Activated CD8-positive, alpha-beta memory T cell treated with anti-CD3 and anti-CD28 coated beads for 24 hours (primary cell): Measurements from ENCODE around the gene PDZD7.

Source experiments
- DNase-seq: peaks from one replicate; pipeline ENCODE4 v3.0.0-alpha.2; 2020

The PDZD7 gene

DNA sequence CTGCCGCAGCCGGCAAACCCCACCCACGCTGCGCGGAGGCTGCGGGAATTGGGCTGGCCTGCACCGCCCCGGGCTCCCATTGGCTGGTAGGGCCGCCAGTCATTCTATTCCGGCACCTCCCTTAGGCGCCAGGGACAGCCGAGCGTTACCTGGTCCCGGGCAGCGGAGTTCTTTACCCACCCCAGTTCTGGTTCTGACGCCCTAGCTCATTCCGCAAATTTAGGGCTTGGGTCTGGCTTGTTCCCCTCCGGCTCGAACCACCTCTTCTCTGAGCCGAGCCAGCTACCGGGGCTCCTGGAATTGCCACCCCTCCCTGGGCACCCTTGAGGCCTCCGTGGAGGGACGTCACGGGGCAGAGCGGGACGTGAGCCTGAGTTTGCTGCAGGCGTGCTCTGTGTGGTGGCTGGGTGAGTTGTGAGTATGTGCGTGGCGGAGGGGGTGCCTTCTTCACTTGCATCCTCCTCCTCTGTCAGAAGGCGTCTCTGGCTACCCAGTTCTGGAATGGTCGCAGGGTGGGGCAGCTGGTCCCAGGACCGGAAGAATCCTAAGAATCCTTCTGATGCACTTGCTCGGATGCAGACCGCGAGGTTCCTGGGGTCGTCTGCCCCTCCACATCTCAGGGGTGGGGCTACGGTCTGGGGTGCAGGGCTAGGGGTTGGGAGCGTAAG is at the start of gene PDZD7, which contains the start of gene SFXN3:
PDZD7 (minus strand) TSS at position 2 of the 668 bp plus-strand sequence. CDS start 910 bp downstream, outside the sequence.
SFXN3 (plus strand) TSS at position 107 of the 668 bp plus-strand sequence. CDS start 3,461 bp downstream, outside the sequence.
- DNase-seq: peak; percentile 99

DNA sequence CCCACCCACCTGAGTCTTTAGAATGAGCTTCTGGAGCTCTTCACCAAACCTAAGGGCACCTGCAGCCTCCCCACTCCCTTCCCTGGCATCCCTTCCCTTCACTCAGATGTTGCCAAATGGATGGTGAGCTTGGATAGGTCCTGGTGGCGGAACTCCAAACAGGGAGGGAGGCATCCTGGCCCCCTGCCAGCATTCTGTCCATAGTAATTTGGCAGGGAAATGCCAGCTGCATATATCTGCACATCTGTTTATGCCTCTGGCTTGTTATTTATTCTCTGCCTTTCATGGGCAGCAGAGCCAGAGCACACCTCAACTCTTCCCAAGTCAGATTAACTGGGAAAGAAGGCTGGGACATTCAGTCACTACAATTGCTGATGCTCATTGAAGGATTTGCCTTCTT is 48.9 kb upstream of the PDZD7 start:
- DNase-seq: no peak

DNA sequence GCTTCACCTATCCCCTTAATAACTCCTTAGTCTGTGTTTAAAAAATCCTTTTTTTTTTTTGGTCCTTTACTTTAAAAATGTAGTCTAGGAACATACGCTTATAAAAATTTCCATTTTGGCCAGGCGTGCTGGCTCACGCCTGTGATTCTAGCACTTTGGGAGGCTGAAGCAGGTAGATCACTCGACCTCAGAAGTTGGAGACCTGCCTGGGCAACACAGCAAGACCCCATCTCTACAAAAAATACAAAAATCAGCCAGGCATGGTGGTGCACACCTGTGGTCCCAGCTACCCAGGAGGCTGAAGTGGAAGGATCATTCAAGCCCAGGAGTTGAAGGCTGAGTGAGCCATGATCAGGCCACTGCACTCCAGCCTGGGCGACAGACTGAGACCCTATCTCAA is 45.7 kb upstream of the PDZD7 start:
- DNase-seq: no peak

DNA sequence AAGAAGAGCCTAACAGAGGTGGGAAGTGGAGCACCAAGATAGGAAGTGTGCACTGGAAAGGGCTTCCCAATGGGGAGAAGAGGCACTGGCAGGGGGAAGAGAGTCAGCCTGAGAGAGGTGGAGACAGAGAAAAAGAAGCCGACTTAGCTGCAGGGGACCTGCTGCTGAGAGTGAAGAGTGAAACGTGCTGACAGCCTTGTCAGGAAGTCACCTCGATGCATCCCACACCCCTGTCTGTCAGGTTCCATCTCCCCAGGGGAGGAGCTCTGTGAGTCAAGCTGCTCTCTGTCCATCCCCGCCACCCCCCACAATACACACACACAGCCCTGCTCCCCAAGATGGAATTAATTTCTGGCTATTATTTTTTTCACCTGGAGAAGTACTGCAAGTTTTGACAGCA is 44.8 kb upstream of the PDZD7 start:
- DNase-seq: no peak

DNA sequence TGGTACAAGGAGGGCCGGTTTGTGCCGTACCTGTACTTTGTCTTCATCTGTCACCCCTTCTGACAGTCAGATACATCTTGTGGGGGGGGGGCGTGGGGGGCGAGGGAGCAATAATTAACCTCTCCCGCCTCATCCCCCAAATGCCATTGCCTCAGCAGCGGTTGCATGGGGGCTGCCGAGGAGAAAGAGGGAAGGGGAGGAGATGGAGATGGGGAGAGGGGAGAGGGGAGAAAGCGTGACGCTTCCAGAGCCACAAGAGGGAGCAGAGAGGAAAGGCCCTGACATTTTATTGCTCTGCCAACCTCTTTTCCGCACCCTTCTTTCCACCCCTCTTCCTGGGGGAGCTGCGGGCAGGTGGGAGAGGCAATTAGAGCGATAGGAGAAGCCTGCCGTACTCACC is 42.7 kb upstream of the PDZD7 start:
- DNase-seq: no peak

DNA sequence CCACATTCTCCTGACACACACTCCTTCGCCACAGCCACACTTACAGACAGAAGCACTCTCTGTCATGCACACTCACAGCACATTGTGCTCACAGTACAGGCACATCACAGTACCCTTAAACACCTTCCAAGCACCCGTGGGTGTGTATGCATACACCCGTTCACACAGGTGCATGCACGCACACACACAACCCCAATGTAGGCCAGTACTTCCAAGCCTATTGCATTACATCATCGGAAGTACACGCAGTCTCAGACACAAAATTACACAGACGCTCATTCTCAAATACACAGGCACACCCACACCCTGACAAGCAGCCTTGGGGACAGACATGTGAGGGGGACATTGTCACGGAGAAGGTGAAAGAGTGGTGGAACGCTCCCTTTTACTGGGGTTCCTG is 42.0 kb upstream of the PDZD7 start:
- no peak for DNase-seq

DNA sequence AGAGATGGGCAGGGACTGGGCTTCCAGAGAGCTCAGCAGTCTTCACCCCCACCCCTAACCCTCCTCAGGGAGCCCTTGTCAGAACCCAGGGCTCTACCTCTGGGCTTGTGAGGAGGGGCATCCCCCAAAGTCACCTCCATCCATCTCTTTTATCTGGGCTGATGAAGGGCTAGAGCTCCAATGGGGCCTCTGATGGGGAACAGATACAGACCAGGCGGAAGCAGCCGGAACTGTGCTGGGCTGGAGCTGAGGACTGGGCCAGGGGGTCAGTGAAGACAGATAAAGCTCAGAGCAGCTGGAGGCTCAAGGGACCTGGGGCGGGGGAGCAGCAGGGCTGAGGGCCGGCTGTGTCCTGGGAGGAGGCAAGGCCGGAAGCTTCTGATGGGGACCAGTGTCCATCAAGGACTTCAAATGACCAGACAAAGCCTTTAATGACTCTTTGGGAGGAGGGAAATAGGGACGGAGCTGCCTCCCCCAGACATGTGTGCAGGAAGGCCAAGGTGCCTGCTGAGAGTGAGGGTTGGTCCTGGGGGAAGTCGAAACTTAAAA is 41.0 kb upstream of the PDZD7 start:
- no peak for DNase-seq

DNA sequence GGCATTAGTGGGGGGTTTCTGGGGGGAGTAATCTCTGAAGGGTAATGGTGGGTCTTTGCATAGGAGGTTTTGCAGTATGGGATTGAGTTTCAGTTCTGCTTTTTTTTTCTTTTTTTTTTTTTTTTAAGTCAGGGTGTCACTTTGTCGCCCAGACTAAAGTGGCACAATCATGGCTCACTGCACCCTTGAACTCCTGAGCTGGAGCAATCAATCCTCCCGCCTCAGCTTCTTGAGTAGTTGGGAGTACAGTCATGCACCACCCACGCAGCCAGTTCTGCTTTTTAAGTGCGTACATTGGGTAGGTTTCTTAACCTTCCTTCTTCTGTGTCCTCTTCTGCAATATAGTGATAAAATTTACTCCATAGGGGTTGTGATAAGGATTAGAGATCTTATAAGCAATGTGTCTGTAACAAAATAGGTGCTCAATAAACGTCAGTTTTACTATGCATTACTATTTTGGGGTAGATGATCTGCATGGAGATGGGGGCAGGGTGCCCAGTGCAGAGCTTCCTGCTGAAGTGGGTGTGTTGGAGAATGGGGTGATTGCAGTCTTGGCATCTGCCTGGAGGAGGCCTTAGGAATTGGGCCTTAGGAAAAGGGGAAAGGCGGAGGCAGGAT is 40.4 kb upstream of the PDZD7 start:
- DNase-seq: no peak

DNA sequence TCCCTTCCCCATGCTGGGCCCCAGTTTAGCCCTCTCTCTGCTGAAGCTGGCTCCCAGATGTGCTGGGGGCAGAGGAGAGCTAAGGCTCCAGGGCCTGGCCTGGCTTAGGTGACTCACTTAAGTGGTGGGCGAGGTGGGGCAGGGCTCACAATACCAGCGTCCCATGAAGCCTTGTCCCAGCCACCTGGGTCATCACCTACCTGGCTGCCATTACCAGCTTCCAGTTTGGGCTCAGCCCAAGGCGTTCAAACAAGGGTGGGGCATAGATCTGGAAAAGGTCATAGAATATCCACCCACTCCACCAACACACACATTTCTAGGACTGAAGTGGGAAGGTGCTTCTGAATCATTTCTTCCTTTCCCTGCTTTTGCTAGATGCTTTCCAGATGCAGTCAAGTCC is 39.2 kb upstream of the PDZD7 start:
- no peak for DNase-seq

DNA sequence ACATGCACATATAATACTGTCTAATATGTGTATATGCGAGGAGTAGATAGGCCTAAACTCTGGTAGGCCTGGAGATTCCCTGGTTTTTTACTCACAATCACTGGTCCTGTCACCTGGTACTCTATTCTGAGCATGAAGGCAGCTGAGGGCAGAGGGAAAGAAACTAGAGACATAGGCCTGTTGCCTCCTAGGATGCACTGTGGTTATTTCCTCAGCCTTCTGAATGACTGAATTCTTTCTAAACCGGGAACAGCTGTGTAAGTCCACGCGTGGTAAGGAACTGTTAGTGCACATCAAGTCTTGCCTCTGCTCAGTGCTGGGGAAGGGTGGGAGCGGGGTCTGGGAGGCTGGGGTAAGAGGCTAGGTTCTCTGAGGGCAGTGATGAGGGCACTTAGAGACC is 38.5 kb upstream of the PDZD7 start:
- DNase-seq: no peak

DNA sequence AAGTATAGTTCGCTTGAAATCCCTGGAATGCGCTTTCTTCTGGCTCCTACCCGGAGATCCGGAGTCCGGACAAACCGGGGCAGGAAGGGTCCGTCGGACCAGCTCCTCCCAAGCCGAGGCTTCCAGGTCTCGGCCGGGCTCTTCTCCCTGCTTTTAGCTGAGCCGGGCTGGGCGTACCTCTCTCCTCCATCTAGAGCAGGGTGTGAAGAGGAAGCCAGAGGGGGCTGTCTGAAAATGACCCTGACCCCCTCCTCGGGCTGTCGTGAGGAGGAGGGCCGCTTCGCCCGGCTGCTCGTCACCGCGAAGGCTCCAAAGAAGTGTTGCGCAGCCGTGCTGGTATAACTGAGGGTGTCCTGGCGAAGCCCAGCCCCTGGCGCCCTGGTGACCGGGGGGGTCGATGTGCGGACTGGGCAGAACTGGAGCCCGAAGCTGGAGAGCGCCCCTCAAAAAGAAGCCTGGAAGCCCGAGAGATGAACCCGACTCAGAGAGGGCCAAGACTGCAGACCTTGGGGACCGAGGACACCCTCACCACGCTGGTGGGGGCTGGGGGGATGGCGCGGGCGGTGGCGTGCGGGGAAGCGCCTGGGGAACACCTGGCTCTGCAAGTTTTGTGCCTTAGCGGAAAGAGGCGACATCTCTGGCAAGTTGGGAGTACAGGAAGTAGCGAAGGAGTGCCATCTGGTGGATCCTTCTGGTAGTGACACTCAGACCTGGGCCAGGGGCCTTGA is 36.6 kb upstream of the PDZD7 start:
- DNase-seq: peak; percentile 90

DNA sequence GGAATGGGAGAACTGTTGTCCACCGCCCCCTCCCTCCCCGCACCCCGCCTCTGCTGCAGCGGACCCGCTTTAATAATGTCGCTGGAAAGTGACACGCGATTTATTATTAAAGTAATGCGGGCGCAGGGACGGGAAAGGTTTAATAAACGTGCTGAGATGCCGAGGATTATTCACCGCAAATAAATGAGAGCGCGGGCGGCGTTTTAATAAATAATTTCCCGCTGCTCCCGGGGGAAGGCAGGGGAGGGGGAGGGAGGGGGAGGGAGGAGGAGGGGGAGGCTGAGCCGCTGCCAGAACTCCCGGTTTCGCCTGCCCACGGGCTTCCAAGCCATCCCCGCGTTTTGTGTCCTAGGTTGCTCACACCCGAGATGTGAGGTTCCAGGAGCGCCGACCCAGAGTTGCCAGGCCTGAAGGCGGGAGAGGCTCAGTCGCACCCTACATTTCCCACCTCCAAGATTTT is 36.0 kb upstream of the PDZD7 start:
- DNase-seq: no peak

DNA sequence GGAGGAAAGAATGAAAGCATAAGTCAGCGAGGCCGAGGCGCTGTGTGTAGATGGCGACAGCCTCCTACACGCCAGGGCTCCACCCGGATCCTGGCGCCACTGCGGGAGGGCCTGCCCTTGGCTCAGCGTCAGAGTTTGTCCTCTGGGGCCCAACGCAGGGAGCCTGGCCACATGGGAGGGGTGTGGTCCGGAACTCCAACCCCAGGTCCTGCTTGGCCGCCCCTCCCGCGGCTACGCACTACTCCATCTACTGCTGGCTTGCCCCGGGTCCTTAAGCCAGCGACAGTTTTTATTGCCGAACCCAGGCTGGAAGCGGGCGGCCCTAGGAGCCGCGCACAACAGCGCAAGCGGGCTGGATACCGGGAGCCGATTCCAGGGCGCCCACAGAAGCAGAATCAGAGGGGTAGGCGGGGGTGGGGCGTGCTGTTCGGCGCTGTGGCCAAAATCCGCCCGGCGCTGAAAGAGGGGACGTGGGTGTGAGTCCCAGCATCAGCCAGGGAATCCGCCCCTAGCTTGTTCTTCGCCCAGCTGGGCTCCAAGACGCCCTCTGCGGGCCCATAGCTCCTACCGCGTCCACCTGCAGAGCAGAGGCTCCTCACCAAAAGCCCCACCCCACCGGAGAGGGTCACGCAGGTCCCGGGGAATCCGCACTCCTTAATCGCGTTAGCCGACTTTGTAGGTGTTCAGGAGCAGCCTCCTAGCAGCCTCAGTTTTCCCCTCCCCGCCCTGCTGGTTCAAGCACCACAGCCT is 35.4 kb upstream of the PDZD7 start:
- DNase-seq: peak; percentile 72

DNA sequence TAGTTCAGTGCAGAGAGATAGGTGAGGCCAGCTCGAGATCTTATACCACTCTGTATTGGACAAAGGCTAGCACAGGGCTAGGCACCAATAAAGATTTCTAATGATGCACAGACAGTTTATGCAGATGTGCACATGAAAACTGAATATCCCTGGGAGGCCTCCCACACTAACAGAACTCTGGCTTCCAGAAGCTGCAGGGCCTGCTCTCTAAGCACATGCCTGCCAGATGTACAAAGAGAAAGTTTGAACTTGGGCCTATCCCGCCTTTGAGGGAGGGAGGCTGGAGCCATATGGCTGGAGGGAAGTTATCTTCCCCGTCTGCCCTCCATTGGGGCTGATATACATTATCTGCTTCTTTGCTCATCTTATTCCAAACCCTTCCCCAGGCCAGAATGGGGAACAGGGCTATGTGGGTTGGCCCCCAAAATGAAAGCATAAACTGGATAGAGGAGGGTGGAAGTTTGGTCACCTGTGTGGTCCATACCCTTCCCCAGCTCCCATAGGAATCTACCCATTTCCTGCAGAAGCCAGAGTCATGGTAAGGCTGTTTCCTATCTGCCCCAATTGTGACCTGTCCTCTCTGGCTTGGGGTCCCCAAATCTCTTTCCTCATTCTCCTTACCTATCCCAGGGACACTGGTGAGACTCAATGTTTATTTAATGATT is 34.7 kb upstream of the PDZD7 start:
- no peak for DNase-seq

DNA sequence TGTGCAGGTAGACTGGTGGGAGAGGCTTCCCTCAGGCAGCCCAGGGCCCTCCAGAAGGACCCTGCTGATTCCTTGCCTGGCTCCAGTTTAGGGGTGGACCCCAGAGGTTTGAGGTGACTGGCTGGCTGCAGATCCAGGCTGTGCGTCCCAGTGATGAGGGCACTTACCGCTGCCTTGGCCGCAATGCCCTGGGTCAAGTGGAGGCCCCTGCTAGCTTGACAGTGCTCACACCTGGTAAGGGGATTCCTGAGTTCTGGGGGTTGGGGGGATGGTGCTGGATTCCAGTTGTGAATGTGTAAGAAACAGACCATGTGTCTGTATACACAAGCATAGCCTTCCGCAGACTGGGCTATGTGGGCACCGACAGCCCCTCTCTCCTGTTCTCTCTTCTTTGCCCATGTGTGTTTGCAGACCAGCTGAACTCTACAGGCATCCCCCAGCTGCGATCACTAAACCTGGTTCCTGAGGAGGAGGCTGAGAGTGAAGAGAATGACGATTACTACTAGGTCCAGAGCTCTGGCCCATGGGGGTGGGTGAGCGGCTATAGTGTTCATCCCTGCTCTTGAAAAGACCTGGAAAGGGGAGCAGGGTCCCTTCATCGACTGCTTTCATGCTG is 33.6 kb upstream of the PDZD7 start:
- DNase-seq: no peak

DNA sequence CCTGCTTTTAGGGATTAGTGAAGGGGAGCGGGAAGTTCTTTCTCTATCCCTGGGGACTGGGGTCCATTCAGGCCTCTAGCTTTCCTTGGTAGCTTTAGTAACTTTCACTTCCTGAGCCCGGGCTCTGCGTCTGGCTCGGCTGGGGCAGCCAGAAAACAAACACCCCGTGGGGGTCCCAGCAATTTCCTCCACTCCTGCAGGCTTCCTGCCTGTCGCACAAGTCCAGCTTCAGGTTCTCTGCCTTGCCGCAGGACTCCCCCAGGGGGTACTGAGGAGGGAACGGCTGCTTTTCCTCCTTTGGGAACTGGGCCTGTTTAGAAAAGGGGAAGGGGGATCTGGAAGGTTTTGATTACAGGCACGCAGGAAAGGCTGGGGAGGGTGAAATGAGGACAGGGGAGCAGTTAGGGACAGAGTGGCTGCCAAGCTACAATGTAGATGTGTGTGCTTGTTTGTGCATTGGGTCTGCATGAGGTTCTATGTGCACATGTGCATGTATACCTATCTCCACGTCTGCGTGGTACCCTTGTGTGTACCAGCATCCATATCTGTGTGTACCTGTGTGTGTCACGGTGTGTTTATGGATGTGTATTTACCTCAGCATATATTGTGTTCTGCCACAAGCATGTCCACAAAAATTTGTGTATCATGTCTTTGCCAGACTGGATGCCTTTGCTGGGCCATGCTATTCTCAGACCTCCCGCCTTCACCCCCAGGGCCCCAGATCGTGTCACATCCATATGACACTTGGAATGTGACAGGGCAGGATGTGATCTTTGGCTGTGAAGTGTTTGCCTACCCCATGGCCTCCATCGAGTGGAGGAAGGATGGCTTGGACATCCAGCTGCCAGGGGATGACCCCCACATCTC is 32.9 kb upstream of the PDZD7 start:
- DNase-seq: no peak

DNA sequence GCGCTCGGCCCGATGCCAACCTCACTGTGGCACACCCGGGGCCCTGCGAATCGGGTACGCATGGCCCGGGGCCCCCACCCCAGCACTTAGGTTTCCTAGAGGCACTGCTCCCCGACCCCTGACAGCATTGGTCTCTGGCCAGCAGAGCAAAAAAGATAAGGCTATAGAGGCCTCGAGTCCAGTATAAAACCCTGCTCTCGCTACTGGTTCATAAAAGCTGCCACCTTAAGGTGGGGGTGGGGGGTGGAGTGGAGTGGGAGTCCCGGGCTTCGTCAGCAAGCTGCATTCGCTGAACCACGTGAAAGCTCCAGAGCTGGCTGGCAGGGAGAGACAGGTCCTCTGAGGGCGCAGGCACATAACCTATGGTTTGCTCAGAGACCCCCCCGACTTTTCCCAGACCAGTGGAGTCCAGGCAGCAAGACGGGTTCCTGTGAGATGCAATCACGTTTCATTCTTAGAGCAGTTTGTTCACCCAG is 32.2 kb upstream of the PDZD7 start:
- DNase-seq: no peak

DNA sequence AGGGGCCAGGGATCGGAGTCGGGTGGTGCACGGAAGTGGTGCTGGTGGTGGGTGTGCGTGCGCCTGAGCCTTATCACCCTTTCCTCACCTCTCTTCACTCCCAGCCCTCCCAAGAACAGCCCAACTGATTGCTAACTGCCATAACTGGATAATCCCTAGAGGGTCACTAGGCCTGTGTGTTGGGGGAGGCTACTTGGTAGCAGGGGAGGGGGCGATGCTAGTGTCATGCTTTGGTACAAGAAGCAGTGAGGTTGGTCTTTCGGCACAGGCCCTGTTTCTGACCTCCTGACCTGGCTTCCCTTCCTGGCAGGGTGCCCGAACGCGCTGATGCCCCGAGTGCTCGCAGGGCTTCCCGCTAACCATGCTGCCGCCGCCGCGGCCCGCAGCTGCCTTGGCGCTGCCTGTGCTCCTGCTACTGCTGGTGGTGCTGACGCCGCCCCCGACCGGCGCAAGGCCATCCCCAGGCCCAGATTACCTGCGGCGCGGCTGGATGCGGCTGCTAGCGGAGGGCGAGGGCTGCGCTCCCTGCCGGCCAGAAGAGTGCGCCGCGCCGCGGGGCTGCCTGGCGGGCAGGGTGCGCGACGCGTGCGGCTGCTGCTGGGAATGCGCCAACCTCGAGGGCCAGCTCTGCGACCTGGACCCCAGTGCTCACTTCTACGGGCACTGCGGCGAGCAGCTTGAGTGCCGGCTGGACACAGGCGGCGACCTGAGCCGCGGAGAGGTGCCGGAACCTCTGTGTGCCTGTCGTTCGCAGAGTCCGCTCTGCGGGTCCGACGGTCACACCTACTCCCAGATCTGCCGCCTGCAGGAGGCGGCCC is 31.5 kb upstream of the PDZD7 start:
- DNase-seq: peak; percentile 80

DNA sequence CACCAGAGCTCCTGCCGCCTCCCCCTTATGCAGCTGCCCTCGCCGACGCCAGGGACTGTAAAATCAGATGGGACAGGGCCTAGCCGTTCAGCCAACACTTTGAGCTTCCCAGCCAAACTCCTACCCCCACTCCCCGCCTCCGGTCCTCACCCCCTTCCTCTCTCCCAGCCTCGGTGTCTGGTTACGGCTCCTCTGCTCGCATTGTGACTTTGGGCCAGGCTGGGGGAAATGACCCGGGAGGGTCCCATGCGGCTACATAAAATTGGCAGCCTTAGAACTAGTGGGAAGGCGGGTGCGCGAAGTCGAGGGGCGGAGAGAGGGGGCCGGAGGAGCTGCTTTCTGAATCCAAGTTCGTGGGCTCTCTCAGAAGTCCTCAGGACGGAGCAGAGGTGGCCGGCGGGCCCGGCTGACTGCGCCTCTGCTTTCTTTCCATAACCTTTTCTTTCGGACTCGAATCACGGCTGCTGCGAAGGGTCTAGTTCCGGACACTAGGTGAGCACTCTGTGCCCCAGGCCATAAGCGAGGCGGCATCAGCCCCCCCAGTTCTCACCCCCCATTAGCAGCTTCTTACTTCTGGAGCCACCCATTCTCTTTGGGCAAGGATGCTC is 30.8 kb upstream of the PDZD7 start, which contains the start of gene KAZALD1:
KAZALD1 (plus strand) TSS at position 366 of the 608 bp plus-strand sequence. CDS start 604 bp downstream, outside the sequence.
- DNase-seq: no peak
